Spleen (tissue), 11 donors: ENCODE measurements around the gene IMPDH1. TPM values are rescaled to one million over a fixed set of nuclear protein-coding genes. Genes with fewer than 3 reads are reported as not detected.
A peak's percentile ranks its signal among the peaks of the same experiment; 100 is the strongest.

Experiments
- DNase-seq: peaks from one replicate; pipeline ENCODE4 v3.0.0-alpha.2; 2020
- H3K27ac ChIP-seq, 8 donors: fragments of 200-600 bp; sonication (generic) in 7 of 8; 1 replicate in 4 of 8; 2 replicates in 4 of 8; pipeline versions ENCODE4 v1.5.0 to v1.8.0; 2016 to 2021; ENCODE audit warnings: inconsistent platforms in 4 of 8, mild to moderate bottlenecking in 4 of 8, moderate library complexity in 1 of 8
- H3K27me3 ChIP-seq, 7 donors: fragments of 200-600 bp; sonication (generic) in 6 of 7; replicated peaks in 1 of 7; 1 replicate in 4 of 7; 2 replicates in 3 of 7; pipeline versions ENCODE4 v1.5.0 to v1.8.0; 2016 to 2021; ENCODE audit warnings: inconsistent platforms in 3 of 7, mild to moderate bottlenecking in 1 of 7
- H3K36me3 ChIP-seq, 6 donors: fragments of 200-600 bp; sonication (generic) in 5 of 6; 1 replicate in 4 of 6; 2 replicates in 2 of 6; pipeline versions ENCODE4 v1.5.0 to v1.8.0; 2016 to 2021; ENCODE audit warnings: inconsistent platforms in 2 of 6
- H3K4me1 ChIP-seq, 6 donors: fragments of 200-600 bp; sonication (generic) in 5 of 6; 1 replicate in 3 of 6; 2 replicates in 3 of 6; pipeline versions ENCODE4 v1.5.0 to v1.8.0; 2016 to 2021; ENCODE audit warnings: inconsistent platforms in 3 of 6
- H3K4me3 ChIP-seq, 8 donors: fragments of 200-600 bp; sonication (generic) in 7 of 8; 1 replicate in 4 of 8; 2 replicates in 4 of 8; pipeline versions ENCODE4 v1.5.0 to v1.8.0; 2016 to 2021; ENCODE audit warnings: inconsistent platforms in 4 of 8, mild to moderate bottlenecking in 4 of 8, moderate library complexity in 2 of 8
- H3K9me3 ChIP-seq, 8 donors: fragments of 200-600 bp; sonication (generic) in 7 of 8; 1 replicate in 4 of 8; 2 replicates in 4 of 8; pipeline versions ENCODE4 v1.5.0 to v1.8.0; 2016 to 2021; ENCODE audit warnings: inconsistent platforms in 4 of 8
- CTCF ChIP-seq, 11 experiments: fragments of 200-600 bp in 7 of 11; fragments of 450-650 bp in 4 of 11; sonication (generic) in 4 of 11; IDR thresholded peaks in 8 of 11; conservative IDR thresholded peaks in 3 of 11; 1 replicate in 7 of 11; 2 replicates in 4 of 11; pipeline versions ENCODE4 v1.4.0 to v1.8.0; 2016 to 2021; ENCODE audit warnings: antibody characterized with exemption in 11 of 11, inconsistent platforms in 4 of 11, mild to moderate bottlenecking in 1 of 11
- POLR2A ChIP-seq, 3 donors: fragments of 450-650 bp; IDR thresholded peaks; one replicate each; pipeline ENCODE4 v1.5.1; 2017; ENCODE audit warnings: antibody characterized with exemption in 3 of 3, mild to moderate bottlenecking in 1 of 3
- POLR2AphosphoS5 ChIP-seq, 3 donors: sonication (generic); formaldehyde crosslinking; IDR thresholded peaks; one replicate each; pipeline ENCODE4 v1.5.1; 2017; ENCODE audit warnings: antibody characterized with exemption in 3 of 3
- WGBS, 5 donors: extraction: QIAGEN DNeasy Blood & Tissue Kit in 3 of 5; methylation state at CpG; one replicate each; pipeline versions ENCODE4 v1.1.5 to v1.1.7; 2013 to 2018; 5-methylcytosine and 5-hydroxymethylcytosine counted together
- intact Hi-C: fragments of 100-400 bp; cut with DNase I; formaldehyde crosslinking; loops from one replicate; pipeline ENCODE4 v1.15.0; 2023; ENCODE audit warnings: low total_unique reads
- polyA plus RNA-seq, 3 donors: library from polyadenylated mRNA; stranded (reverse); fragments of 200-250 nt; gene quantifications; one replicate each; pipeline ENCODE4 v1.2.1, GENCODE V29; 2013
- total RNA-seq, 7 donors: library from RNA; depleted of rRNA in 3 of 7; stranded (reverse); fragments of >200 nt in 3 of 7; fragmentation: NEBNext Ultra II Directional in 4 of 7; extraction: Animal tissue kit (Norgen Biotek cat#: 25700) in 4 of 7; gene quantifications; one replicate each; pipeline versions ENCODE4 v1.1.0 to v1.2.1, GENCODE V29; 2016 to 2021
- donor health status: healthy with polysubstance abuse.
- donor health status: DM: no; HTN: no; CAD: no; lungs with moderate emphysema.
- donor health status: DM: no; HTN: no; CAD: no.
- donor health status: Bipolar disorder and iron deficiency.
- donor health status: healthy.
- donor health status: DM: no; HTN: no; CAD: no.
- donor health status: DM: yes; HTN: yes; CAD: no.

Gene IMPDH1
- total and polyA plus RNA-seq, 10 donors, result 29.9 to 120 (median 83.1) TPM

DNA sequence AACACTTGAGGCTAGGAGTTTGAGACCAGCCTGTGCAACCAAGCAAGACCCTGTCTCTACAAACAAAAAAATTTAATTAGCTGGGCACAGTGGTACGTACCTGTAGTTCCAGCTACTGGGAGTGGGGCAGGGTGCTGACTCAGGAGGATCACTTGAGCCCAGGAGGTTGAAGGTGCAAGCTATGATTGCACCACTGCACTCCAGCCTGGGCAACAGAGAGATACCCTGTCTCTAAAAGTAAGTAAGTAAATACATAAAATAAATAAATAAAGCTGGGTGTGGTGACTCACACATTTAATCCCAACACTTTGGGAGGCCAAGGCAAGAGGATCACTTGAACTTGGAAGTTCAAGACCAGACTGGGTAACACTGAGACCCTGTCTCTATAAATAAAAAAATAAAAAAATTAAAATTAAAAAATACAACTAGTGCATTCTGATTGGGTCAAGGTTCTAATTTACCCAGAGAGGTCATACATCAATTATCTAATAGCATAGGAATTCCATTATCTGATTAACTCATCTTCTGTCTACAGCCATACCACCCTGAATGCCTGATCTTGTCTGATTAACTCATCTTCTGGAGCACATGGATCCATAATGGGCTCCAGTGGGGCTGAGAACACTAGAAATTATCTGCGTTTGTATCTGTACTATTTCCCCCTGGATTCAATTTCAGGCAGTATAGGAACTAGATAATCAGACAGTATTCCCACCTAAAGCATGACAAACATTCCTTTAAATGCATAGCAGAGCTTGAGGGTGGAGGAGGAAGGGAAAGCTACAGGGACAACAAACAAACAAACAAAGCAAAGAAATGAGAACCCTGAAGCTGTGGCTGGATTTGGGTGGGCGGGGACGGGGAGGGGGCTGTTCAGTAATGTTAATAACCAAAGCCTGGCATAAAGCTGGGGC, 24.9 kb upstream of the IMPDH1 start:
- Histone ChIP-seq H3K27me3 (peaks cover 0 to 17% (median 0%) of the 10 kb centered on the region in 7 donors), H3K27ac (no peak overlapping the region), H3K9me3 (no peaks in the 10 kb centered on the region), H3K36me3 (no peaks in the 10 kb centered on the region), H3K4me3 (no peak overlapping the region), H3K4me1 (peaks cover 0 to 20% (median 3%) of the 10 kb centered on the region in 6 donors)
- WGBS, 5 donors, result 72 to 87% (median 85%) methylated on average over 4 of the region's 4 CpGs
- no peak for DNase-seq
- intact Hi-C loops, result no loop called here
- TF ChIP-seq CTCF (IDR thresholded peaks at IDR 0.05 in 8 of 11, conservative IDR thresholded peaks at IDR 0.05 in 3 of 11) (no peak), POLR2A (IDR thresholded peaks at IDR 0.05) (no peak), POLR2AphosphoS5 (IDR thresholded peaks at IDR 0.05) (no peak)

- no peak overlapping the region for H3K4me3 ChIP-seq
- intact Hi-C loops, result no loop called here
- no peak overlapping the region for H3K27ac ChIP-seq
- no peaks in the 10 kb centered on the region for H3K9me3 ChIP-seq
- DNase-seq, result no peak
- peaks cover 0 to 19% (median 0%) of the 10 kb centered on the region in 7 donors for H3K27me3 ChIP-seq
- H3K4me1 ChIP-seq, result peaks cover 0 to 7% (median 2%) of the 10 kb centered on the region in 6 donors
- WGBS, 5 donors, result 79 to 88% (median 87%) methylated on average over 2 of the region's 2 CpGs
- TF ChIP-seq POLR2A (IDR thresholded peaks at IDR 0.05) (no peak), CTCF (IDR thresholded peaks at IDR 0.05 in 8 of 11, conservative IDR thresholded peaks at IDR 0.05 in 3 of 11) (no peak), POLR2AphosphoS5 (IDR thresholded peaks at IDR 0.05) (no peak)
- no peaks in the 10 kb centered on the region for H3K36me3 ChIP-seq
Observed at GRCh38 chr7:128431754-128432153, 22.0 kb upstream of the IMPDH1 start.

DNA sequence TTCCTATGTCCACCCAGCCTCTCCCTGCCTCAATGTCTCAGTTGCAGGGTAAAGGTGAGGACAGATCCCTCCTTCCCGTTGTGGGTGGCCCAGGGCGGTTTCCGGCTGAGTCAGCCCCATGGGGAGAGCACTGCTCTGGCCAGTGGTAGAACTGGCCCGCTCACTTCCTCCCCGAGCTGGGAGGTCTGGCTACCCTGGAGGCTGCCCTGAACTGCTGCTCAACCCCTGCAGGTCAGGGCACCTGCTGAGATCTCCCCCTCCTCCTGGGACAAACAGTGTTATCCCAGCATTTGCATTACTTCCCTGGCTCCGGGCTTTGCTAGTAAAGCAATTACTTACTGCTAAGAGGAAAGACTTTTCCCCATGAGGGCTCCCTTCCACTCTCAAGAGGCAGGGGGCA, 21.4 kb upstream of the IMPDH1 start:
- DNase-seq, result no peak
- no peak for TF ChIP-seq POLR2AphosphoS5 (IDR thresholded peaks at IDR 0.05)
- no peak for TF ChIP-seq CTCF (IDR thresholded peaks at IDR 0.05 in 8 of 11, conservative IDR thresholded peaks at IDR 0.05 in 3 of 11)
- TF ChIP-seq POLR2A (IDR thresholded peaks at IDR 0.05), result no peak
- intact Hi-C loops, result no loop called here
- H3K4me1 ChIP-seq, result peaks cover 0 to 7% (median 2%) of the 10 kb centered on the region in 6 donors
- no peaks in the 10 kb centered on the region for H3K9me3 ChIP-seq
- no peaks in the 10 kb centered on the region for H3K36me3 ChIP-seq
- no peak overlapping the region for H3K4me3 ChIP-seq
- no peak overlapping the region for H3K27ac ChIP-seq
- 70 to 81% (median 76%) methylated on average over 6 of the region's 6 CpGs for WGBS, 5 donors
- peaks cover 0 to 19% (median 0%) of the 10 kb centered on the region in 7 donors for H3K27me3 ChIP-seq

DNA sequence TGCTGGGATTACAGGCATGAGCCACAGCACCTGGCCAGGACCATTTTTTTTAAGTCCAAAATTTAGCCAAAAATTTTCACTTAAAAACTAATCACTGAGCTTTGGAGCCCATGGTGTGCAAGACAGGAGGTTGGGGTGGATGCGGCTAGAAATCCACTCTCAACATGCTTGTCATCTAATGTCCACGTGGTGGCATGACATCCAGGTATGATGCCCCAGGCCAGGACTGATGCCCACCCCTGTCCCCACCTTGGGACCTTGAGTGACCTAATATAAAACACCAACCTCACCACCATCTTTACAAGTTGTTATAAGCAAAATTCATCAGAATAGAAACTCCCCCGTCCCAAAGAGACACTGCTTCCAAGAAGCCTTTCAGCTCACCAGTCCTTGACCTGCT, 20.4 kb upstream of the IMPDH1 start:
- Histone ChIP-seq H3K4me3 (no peak overlapping the region), H3K27ac (no peak overlapping the region), H3K9me3 (no peaks in the 10 kb centered on the region), H3K4me1 (peaks cover 0 to 7% (median 2%) of the 10 kb centered on the region in 6 donors), H3K36me3 (no peaks in the 10 kb centered on the region), H3K27me3 (peaks cover 0 to 19% (median 0%) of the 10 kb centered on the region in 7 donors)
- DNase-seq, result no peak
- intact Hi-C loops, result no loop called here
- no peak for TF ChIP-seq POLR2AphosphoS5 (IDR thresholded peaks at IDR 0.05)
- peak in 1 of 11 experiments; percentile 13 for TF ChIP-seq CTCF (IDR thresholded peaks at IDR 0.05 in 8 of 11, conservative IDR thresholded peaks at IDR 0.05 in 3 of 11)
- no peak for TF ChIP-seq POLR2A (IDR thresholded peaks at IDR 0.05)
- WGBS, 5 donors, result 71 to 94% (median 85%) methylated on average over 3 of the region's 3 CpGs
